Measurements from ENCODE around the gene PPFIBP2. TPM values are rescaled to one million over a fixed set of nuclear protein-coding genes. Genes with fewer than 3 reads are reported as not detected.

Gene PPFIBP2
- total RNA-seq, 1 donor: 28.9 TPM

- Histone ChIP-seq H3K4me3 (ENCODE audit: low read length) (no peak overlapping the region), H3K4me1 (ENCODE audit: insufficient read depth, low read length) (no peaks in the 10 kb centered on the region)
Observed at GRCh38 chr11:7617032-7617431, 103.2 kb downstream of the PPFIBP2 start.

GRCh38 chr11:7619322-7619721 is 105.5 kb downstream of the PPFIBP2 start:
- H3K4me3 ChIP-seq (ENCODE audit: low read length): no peak overlapping the region
- no peaks in the 10 kb centered on the region for H3K9me3 ChIP-seq (ENCODE audit: low read depth, low read length)
- H3K4me1 ChIP-seq (ENCODE audit: insufficient read depth, low read length): no peaks in the 10 kb centered on the region
- no peaks in the 10 kb centered on the region for H3K27me3 ChIP-seq (ENCODE audit: insufficient read depth, low read length)

More at GRCh38 chr11:7617032-7617431, 103.2 kb downstream of the PPFIBP2 start:
- Histone ChIP-seq H3K27me3 (ENCODE audit: insufficient read depth, low read length) (no peaks in the 10 kb centered on the region), H3K9me3 (ENCODE audit: low read depth, low read length) (no peaks in the 10 kb centered on the region)

GRCh38 chr11:7621090-7621489 is 107.3 kb downstream of the PPFIBP2 start:
- H3K4me1 ChIP-seq (ENCODE audit: insufficient read depth, low read length): no peaks in the 10 kb centered on the region
- H3K9me3 ChIP-seq (ENCODE audit: low read depth, low read length): no peaks in the 10 kb centered on the region
- no peak overlapping the region for H3K4me3 ChIP-seq (ENCODE audit: low read length)
- no peaks in the 10 kb centered on the region for H3K27me3 ChIP-seq (ENCODE audit: insufficient read depth, low read length)

GRCh38 chr11:7621554-7621953 is 107.8 kb downstream of the PPFIBP2 start:
- Histone ChIP-seq H3K4me3 (ENCODE audit: low read length) (no peak overlapping the region), H3K4me1 (ENCODE audit: insufficient read depth, low read length) (no peaks in the 10 kb centered on the region), H3K9me3 (ENCODE audit: low read depth, low read length) (no peaks in the 10 kb centered on the region), H3K27me3 (ENCODE audit: insufficient read depth, low read length) (no peaks in the 10 kb centered on the region)

- Histone ChIP-seq H3K9me3 (ENCODE audit: low read depth, low read length) (no peaks in the 10 kb centered on the region), H3K4me1 (ENCODE audit: insufficient read depth, low read length) (no peaks in the 10 kb centered on the region), H3K4me3 (ENCODE audit: low read length) (no peak overlapping the region), H3K27me3 (ENCODE audit: insufficient read depth, low read length) (no peaks in the 10 kb centered on the region)
Observed at GRCh38 chr11:7622721-7623120, 108.9 kb downstream of the PPFIBP2 start.

GRCh38 chr11:7628660-7629059 is 114.9 kb downstream of the PPFIBP2 start:
- Histone ChIP-seq H3K9me3 (ENCODE audit: low read depth, low read length) (no peaks in the 10 kb centered on the region), H3K4me1 (ENCODE audit: insufficient read depth, low read length) (no peaks in the 10 kb centered on the region), H3K4me3 (ENCODE audit: low read length) (no peak overlapping the region), H3K27me3 (ENCODE audit: insufficient read depth, low read length) (no peaks in the 10 kb centered on the region)

GRCh38 chr11:7630002-7630401 is 116.2 kb downstream of the PPFIBP2 start:
- Histone ChIP-seq H3K4me3 (ENCODE audit: low read length) (no peak overlapping the region), H3K27me3 (ENCODE audit: insufficient read depth, low read length) (no peaks in the 10 kb centered on the region), H3K9me3 (ENCODE audit: low read depth, low read length) (no peaks in the 10 kb centered on the region), H3K4me1 (ENCODE audit: insufficient read depth, low read length) (no peaks in the 10 kb centered on the region)

GRCh38 chr11:7632211-7632610 is 118.4 kb downstream of the PPFIBP2 start:
- H3K27me3 ChIP-seq (ENCODE audit: insufficient read depth, low read length): no peaks in the 10 kb centered on the region
- H3K9me3 ChIP-seq (ENCODE audit: low read depth, low read length): no peaks in the 10 kb centered on the region
- H3K4me3 ChIP-seq (ENCODE audit: low read length): no peak overlapping the region
- H3K4me1 ChIP-seq (ENCODE audit: insufficient read depth, low read length): no peaks in the 10 kb centered on the region

GRCh38 chr11:7635137-7635536 is 121.3 kb downstream of the PPFIBP2 start:
- Histone ChIP-seq H3K27me3 (ENCODE audit: insufficient read depth, low read length) (no peaks in the 10 kb centered on the region), H3K4me1 (ENCODE audit: insufficient read depth, low read length) (no peaks in the 10 kb centered on the region), H3K4me3 (ENCODE audit: low read length) (no peak overlapping the region), H3K9me3 (ENCODE audit: low read depth, low read length) (no peaks in the 10 kb centered on the region)

- no peak overlapping the region for H3K4me3 ChIP-seq (ENCODE audit: low read length)
- H3K9me3 ChIP-seq (ENCODE audit: low read depth, low read length): no peaks in the 10 kb centered on the region
- H3K4me1 ChIP-seq (ENCODE audit: insufficient read depth, low read length): no peaks in the 10 kb centered on the region
- no peaks in the 10 kb centered on the region for H3K27me3 ChIP-seq (ENCODE audit: insufficient read depth, low read length)
Observed at GRCh38 chr11:7635708-7636107, 121.9 kb downstream of the PPFIBP2 start.

GRCh38 chr11:7636350-7636749 is 122.6 kb downstream of the PPFIBP2 start:
- Histone ChIP-seq H3K4me1 (ENCODE audit: insufficient read depth, low read length) (no peaks in the 10 kb centered on the region), H3K4me3 (ENCODE audit: low read length) (no peak overlapping the region), H3K9me3 (ENCODE audit: low read depth, low read length) (no peaks in the 10 kb centered on the region), H3K27me3 (ENCODE audit: insufficient read depth, low read length) (no peaks in the 10 kb centered on the region)

GRCh38 chr11:7637447-7638157 is 123.8 kb downstream of the PPFIBP2 start:
- Histone ChIP-seq H3K4me3 (ENCODE audit: low read length) (no peak overlapping the region), H3K27me3 (ENCODE audit: insufficient read depth, low read length) (no peaks in the 10 kb centered on the region), H3K9me3 (ENCODE audit: low read depth, low read length) (no peaks in the 10 kb centered on the region), H3K4me1 (ENCODE audit: insufficient read depth, low read length) (no peaks in the 10 kb centered on the region)

GRCh38 chr11:7638710-7639642 is 125.2 kb downstream of the PPFIBP2 start:
- H3K27me3 ChIP-seq (ENCODE audit: insufficient read depth, low read length): no peaks in the 10 kb centered on the region
- no peaks in the 10 kb centered on the region for H3K4me1 ChIP-seq (ENCODE audit: insufficient read depth, low read length)
- H3K9me3 ChIP-seq (ENCODE audit: low read depth, low read length): no peaks in the 10 kb centered on the region
- no peak overlapping the region for H3K4me3 ChIP-seq (ENCODE audit: low read length)

- Histone ChIP-seq H3K9me3 (ENCODE audit: low read depth, low read length) (no peaks in the 10 kb centered on the region), H3K4me3 (ENCODE audit: low read length) (no peak overlapping the region), H3K4me1 (ENCODE audit: insufficient read depth, low read length) (no peaks in the 10 kb centered on the region), H3K27me3 (ENCODE audit: insufficient read depth, low read length) (no peaks in the 10 kb centered on the region)
Observed at GRCh38 chr11:7639643-7640025, 125.8 kb downstream of the PPFIBP2 start.

GRCh38 chr11:7640816-7641215 is 127.0 kb downstream of the PPFIBP2 start:
- Histone ChIP-seq H3K4me3 (ENCODE audit: low read length) (no peak overlapping the region), H3K9me3 (ENCODE audit: low read depth, low read length) (no peaks in the 10 kb centered on the region)

More at GRCh38 chr11:7640816-7641215, 127.0 kb downstream of the PPFIBP2 start:
- Histone ChIP-seq H3K27me3 (ENCODE audit: insufficient read depth, low read length) (no peaks in the 10 kb centered on the region), H3K4me1 (ENCODE audit: insufficient read depth, low read length) (no peaks in the 10 kb centered on the region)
